ENCODE results near the gene MAD1L1.
A peak's percentile ranks its signal among the peaks of the same experiment; 100 is the strongest.

Gene MAD1L1

DNA sequence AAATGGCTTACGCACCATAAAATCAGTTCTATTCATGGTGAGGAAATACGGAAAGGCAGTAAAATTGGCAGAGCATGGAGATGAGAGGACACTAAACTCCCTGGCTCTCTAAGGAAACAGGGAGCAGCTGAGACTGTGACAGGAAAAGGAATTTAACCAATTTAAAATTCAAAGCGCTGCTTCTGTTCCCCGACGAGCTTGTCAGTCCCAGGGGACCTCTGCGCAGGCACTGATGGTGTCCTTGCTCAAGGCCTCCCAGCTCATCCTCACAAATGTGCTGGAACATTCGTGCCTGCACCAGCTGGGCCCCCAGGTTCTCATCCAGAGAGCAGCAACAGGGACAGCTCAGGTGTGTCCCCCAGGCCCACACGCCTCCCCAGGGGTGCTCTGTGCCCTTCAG is 101.4 kb downstream of the MAD1L1 start:
- no peak for DNase-seq

DNA sequence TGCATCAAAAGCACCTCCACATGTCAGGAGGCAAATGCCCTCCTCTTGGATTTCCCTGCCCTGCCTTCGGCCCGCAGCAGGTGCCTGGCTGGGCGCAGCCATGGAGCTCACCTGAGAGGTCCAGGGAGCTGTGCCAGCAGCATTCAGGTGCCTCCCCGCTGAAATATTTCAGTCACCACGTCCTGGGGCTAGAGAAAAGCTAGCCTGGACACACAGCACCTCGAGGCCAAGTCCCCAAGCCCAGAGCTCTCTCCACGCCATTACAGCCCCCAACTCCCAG is 102.7 kb downstream of the MAD1L1 start:
- no peak for DNase-seq

DNA sequence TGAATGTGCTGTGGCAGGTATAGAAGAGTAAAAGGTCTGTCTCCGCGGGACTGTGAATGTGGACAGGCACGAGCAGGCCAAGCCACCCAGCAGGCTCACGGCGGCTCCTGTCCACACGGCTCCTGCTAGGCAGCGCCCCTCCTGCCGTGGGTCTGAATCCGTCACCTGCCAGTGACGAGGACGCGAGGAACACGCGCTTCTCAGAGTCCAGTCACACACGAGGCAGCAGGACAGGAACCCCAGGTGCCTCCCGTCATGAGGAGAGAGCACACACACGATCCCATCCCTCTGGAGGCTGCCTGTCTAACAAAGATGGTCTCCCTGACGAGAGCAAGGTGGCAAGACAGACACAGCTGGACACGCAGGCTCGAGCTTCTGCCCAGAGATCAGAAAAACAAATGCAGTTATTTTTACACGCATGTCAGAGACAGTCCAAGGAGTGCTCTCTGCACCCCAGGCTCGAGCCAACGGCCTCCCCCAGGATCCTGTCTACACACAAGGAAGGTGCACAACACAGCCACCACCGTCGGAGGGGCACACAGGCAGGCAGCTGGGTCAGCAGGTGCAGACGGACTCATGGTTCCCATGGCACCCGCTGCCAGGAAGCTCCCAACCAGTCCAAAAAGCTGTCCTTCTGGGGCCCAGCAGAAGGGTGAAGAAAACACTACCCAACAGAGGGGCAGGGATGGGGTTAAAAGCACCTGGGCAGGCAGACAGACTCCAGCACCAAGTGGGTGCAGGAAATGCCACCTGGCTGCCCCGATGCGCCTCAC is 103.2 kb downstream of the MAD1L1 start:
- no peak for DNase-seq

DNA sequence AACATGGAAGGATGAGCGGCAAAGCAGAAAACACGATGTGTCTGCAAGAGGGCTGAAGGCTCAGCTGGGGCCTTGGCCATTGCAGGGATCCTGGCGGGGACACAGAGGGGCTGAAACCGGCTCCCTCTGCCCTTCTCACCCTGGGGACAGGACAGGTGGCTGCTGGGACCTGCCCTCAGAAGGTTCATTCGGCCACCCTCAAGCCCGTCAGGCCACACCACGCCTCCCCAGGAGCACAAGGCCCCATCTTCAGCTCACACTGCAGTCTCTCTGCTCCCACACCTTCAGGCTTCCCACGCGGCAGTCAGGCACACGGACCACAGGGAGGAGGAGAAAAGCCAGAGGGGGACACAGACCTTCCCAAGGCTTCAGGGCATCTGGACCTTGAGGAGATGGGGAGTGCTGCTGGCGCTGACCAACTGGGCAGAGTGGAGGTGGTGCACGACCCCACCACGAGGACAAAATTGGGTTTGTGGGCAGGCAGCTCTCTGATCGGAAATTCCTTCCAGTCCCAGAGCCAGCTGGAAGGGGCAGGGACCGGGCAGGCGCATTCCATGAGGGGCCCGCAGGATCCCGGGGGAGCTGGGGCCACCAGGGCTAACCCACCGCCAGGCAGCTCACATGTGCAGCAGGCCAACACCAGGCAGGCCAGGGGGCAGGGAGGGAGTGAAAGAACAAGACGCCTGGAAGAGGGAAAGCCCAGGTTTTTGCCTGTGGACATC is 104.0 kb downstream of the MAD1L1 start:
- no peak for DNase-seq

DNA sequence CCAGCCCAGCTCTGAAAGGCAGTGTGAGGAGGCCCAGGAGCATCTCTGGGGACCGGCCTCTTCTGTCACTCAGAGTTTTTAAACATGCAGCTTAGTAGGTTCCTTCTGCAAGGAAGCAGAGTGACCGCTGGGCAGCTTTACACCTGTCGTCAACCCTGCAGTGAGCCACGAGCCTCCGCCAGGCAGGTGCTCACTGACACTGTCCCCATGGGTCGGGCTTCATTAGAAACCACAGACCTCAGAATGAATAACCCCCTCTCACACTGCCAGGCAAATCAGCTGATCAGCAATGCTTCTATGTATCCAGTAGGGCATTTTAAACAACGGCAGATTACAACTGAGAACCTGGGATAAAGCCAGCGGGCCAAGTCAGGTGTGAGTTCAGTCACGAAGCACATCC is 106.1 kb downstream of the MAD1L1 start:
- DNase-seq = no peak

DNA sequence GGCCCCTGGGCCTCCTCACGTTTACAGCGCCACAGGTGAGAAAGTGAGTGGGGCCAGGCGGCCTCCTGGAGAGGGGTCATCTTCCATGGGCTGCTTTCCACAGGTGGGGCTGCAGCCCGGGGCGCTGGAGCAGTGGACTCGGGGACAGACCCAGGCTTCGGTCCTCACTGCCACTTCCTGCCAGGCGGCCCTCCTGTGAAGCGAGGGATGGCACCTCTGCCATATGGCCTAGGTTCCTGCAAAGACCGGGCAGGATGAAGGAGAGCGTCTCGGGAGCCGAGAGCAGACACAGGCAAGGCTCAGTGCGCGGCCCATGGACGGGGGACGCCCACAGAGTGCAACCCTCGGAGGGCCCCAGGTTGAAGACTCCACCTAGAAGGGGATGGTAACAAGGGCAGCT is 106.8 kb downstream of the MAD1L1 start:
- DNase-seq = no peak

DNA sequence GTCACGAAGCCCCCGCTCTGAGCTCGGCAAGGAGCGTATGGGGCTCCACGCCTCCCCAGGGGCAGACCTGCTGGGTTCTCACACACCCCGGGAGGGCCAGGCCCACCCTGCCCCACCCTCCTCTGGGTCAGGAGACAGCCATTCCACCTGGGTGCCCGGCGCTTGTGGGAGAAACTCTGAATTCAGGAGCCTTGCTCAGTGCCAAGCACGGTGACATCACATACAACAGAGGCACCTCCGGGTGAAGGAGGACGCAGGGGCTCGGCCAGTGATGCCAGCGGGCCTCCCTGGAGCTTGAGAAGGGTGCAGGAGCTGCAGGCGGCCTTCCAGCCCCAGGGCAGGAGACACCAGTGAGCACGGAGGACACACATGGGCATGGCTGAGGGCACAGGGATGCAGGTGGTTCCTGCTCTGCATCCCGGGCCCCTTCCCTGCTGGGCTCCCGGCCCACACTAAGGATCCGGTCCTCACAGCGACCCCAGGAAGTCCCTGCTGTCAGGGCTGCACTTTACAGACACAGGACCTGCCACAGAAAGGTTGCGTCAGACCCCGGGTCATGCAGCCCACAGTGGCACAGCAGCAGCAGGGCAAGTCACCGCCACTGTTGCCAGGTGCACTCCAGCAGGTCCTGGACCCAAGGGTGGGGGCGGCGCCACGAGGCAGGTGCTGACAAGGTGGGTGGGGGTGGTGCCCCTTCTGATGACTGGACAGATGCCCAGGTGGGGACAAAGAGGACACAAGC is 108.0 kb downstream of the MAD1L1 start:
- no peak for DNase-seq

DNA sequence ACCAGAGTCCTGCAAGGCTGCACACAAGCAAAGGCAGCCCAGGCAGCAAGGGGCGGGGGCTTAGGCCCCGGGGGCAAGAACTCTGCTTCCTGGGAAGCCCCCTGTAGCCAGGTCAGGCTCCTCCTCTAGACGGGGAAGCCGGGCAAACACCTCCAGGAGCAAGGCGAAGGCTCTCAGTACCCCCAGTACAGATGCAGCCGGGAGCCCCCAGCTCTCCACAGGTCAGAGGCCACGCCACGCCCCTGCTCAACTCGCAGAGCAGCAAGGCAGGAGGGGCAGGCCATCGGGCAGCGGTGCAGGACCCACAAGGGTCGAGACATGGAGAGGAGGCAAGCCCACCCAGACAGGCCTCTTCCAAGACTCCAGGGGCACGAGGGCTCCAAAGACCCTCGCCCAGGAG is 108.8 kb downstream of the MAD1L1 start:
- DNase-seq = no peak

DNA sequence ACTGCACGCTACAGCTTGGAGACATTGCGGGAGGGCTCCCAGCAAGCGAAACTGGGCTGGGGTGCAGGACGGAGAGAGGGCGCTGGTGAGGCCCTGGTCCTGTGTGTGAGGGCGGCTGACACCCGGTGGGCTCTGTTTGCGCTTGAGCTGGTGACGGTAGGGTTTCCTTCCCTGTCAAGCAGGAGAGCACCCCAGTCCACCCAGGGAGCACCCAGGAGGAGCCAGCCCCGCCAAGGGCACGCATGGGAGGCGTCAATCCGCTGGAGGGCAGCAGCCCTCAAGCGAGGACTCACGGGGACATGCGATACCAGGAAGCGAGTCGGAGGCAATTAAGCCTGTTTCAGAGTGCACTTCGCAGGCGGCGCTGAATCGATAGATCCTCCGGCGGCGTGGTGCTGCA is 109.4 kb downstream of the MAD1L1 start:
- DNase-seq = no peak

DNA sequence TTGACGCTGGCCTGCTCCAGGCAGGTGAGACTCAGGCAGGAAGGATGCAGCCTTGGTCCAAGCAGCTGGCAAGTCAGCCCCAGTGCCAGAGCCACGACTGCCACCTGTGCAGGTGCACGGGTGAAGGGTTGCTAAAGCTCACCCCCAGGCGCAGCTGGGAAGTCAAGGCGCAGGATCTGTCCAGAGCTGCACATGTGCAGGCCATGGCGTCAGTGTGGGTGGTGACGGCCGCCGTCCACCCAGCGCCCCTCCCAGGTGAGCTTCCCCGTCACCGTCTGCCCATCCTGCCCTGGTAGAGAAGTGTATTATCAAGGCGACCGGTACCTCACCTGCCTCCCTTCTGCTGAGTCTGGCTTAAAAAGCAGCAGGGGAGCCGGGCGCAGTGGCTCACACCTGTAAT is 110.1 kb downstream of the MAD1L1 start:
- no peak for DNase-seq

DNA sequence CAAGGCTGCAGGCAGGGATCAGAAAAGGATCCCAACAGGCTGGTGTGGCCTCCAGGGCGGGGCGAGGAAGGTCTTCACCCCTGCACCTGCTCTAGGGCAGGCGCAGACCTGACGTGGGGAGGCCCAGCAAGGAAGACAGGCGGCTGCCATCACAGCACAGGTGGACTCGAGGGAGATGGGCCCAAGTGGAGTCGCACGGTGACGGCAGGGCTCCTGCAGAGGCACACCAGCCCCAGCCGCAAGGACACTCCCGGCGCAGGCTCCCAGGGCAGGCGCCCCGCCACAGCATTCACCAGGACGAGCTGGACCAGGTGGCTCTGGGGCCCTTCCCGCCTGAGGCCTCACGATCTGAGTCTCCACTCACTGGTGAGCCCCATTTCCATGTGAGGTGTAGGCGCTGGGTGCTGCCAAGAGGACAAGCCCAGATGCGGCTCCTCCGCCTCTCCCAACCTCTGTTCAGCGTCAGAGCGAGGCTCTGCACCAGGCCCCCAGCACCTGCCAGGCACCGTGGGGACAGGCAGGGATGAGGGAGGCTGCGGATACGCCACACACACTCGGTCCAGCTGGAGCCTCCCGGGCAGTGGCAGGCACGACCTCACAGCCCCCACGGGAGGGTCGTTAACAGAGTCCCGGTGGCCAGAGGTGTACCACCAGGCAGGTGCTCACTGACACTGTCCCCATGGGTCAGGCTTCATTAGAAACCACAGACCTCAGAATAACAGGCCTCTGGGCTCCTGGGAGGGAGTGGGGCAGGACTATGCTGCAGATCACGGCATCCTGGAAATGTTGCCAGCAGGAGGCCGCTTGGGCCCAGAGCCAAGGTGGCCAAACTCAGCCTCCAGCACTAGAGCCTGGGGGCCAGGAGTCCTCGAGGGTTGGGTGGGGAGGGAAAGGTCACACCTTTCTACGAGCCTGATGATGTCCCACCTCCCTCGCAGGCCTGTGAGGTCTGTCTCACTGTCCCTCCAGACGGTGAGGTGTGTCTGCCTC is 111.6 kb downstream of the MAD1L1 start:
- DNase-seq = no peak

DNA sequence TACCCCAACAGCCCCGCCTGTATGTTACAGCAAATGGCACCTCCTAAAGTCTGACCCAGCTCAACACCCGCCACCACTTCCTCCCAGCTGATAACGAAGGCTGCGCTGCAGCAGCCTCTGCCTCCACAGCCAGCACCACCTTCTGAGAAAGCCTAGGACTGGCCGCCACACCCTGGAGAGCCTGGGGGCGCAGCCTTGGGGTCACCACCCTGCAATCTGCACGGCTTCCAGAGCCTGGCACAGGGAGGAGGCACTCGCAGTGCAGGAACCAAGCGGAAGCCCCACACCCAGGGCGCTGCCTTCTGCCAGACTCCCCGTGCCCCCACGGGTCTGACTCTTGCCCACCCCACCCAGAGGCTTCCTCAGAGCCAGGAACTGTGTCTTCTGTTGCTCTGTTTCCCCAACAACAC is 112.5 kb downstream of the MAD1L1 start:
- DNase-seq = peak; percentile 48

DNA sequence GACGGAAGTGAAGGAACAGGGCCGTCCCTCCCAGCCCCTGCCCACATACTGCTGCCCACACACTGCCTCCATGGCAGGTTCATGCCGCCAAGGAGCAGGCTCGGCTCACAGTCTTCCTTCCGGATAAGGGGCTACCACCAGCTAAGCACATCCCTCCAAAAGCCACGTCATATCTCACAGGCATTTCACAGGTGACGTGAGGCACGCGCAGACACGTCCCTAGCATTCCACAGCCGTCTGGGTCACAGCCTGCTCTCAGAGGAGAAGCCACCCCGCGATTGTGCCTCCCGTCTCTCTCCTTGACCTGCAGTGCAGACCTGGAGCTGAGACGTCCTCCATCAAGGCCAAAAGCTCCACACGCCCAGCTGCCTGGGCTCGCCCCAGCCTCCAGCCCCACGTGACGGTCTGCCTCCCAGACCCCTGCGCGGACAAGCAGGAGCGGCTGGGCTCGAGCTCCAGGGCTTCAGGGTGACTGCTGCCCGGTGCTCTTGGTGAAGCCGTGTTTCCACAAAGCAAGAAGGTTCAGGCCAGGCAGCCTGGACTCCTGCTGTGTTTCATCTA is 114.0 kb downstream of the MAD1L1 start:
- no peak for DNase-seq

DNA sequence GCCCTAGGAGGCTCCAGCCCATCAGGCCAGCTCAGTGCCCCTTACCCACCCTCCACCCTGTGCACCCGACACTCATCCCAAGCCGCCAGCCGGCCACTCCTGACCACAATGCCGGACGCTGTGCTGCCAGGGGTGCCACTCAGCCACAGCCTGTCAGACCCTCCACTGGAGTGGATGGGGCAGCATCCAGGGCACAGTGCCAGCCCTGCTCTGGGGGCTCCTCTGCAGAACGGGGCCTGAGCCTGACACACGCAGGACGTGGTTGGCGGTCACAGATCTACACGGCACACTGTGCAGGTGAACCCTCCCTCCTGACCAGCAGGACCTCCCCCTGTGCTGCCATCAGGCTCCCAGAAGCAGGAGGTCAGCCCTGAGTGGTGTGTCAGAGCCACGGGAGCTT is 114.7 kb downstream of the MAD1L1 start:
- no peak for DNase-seq

DNA sequence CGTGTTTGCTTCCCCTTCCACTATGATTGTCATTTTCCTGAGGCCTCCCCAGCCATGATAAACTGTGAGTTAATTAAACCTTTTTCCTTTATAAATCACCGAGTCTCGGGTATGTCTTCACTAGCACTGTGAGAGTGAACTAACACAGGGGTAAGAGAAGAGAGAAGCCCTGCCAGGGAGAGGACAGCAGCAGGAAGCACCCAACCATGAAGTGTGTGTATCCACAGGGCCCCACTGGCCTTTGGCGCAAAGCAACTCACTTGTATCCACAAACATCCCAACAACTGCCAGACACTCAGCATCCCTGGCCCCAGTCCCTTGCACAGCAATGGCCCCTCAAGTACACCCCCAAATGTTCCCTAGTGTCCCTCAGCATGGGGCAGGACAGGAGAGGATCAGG is 115.1 kb downstream of the MAD1L1 start:
- no peak for DNase-seq

DNA sequence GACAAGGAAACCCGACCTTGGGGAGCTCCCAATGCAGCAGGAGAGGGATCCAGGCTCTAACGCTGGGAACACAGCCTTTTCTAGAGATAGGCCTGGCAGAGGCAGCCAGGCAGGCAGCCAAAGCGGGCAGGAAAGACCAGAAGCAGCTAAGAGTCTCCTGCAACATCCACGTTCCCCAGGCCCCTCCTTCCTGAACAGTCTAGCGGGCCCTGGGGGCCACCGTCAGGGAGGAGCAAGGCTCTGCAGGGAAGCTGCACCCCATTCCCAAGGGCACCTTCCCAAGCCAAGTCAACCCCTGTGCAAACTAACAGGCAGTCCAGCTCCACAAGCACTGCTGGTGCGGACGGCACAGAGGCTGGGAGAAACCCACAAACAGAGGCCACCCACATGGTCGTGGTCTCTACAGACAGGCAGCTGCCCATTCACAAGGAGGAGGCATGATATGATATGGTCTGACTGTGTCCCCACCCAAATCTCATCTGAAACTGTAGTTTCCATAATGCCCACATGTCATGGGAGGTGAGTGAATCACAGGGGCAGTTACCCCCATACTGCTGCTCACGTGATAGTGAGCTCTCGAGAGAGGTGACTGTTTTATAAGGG is 115.7 kb downstream of the MAD1L1 start:
- DNase-seq = no peak

DNA sequence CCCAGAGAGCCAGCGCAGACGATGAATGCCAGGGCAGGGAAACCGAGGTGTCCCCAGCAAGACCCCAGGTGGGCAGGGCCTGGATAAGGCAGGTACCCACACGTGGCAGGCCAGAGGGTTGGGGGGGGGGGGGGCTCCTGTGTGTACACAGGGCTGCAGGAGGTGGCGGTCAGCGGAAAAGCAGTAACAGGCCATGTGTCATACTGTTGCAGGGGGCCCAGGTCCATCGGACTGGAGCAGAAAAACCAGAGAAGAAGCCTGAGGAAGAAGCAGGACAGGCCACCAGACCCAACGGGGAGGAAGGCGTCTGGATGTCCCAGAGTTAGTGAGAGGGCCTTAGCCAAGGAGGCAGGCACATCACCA is 116.3 kb downstream of the MAD1L1 start:
- no peak for DNase-seq

DNA sequence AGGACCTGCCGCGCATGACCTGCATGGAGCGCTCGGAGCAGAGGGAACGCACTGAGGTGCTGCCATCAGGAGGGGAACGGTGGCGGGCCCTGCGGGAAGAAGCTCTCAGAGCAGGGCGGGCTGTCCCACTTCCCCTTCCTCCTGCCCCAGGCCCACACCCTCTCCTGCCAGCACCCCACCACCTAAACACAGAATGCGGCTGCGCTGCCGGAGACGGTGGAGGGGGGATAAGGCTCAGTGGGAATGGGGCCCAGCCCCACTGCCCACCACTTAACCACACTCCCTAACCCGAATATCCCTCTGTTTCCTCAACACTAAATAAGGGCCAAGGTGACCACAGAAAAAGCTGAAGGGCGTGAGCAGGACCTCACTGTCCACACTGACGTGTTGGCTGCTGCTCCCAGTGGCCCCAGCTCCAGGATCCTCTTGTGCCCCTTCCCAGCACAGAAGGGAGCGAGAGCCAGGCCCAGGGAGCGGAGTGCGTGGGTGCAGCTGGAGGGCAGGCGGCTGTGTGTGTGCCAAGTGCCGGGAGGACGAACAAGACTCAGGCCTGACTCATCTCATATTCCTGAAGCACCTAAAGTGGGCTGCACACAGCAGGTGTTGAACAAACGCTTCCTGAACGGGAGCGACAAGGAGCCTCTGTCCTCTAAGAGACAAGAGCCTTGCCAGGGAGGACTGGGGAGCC is 116.8 kb downstream of the MAD1L1 start:
- DNase-seq = no peak

DNA sequence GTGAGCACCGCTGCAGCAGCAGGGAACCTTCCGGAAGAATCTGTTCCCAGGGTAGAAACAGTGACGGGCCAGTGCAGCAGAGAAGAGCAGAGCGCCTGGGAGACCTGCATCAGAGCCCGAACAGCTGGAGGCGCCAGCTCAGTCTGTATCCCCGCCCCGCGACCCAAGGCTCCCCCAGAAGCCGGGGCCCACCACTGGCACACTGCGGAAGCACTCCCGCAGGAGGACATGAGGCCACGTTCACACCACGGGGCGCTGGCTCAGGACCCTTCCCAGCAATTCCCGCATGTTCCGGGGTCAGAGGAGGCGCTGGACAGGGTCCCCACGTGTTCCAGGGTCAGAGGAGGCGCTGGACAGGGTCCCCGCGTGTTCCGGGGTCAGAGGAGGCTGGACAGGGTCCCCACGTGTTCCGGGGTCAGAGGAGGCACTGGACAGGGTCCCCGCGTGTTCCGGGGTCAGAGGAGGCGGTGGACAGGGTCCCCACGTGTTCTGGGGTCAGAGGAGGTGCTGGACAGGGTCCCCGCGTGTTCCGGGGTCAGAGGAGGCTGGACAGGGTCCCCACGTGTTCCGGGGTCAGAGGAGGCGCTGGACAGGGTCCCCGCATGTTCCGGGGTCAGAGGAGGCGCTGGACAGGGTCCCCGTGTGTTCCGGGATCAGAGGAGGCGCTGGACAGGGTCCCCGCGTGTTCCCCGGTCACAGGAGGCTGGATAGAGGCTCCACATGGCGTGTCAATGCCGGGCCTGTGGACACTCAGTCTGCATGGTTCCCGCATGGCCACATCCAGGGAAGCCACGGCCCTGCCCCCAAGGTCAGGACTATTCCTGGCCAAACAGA is 117.6 kb downstream of the MAD1L1 start:
- no peak for DNase-seq

DNA sequence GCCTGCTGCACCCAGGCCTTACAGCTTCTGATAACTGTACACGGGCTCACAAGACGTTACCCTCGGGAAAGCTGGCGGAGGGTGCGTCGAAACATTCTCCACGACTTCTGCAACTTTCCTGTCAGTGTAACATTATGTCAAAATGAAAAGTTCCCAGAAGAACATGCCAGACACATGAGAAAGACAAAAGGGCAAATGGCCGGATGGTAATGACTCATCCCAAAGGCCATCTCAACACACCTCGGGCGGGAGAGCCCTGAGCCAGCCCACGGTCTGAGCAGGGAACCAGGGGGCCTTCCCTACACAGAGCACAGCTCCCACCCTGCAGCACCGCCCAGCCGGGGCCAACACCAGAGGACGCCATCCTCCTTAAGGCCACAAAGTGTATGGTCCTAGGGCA is 118.7 kb downstream of the MAD1L1 start:
- DNase-seq = no peak
